Bronchial epithelial cell (primary cell): ENCODE measurements around the gene SIM2. TPM values are rescaled to one million over a fixed set of nuclear protein-coding genes. Genes with fewer than 3 reads are reported as not detected.

Experiments
- DNase-seq: peaks from one replicate; pipeline ENCODE4 v3.0.0-alpha.2; 2010; ENCODE audit warnings: low read depth
- FAIRE-seq: peaks from 2 replicates; lab custom pipeline; 2011; peaks lifted over from hg19 to GRCh38; lab: Jason Lieb, UNC
- H3K27me3 ChIP-seq: 2 replicates; pipeline ENCODE4 v1.5.1; 2011; ENCODE audit warnings: low read length; ENCODE audit not compliant: control insufficient read depth, insufficient read depth
- H3K36me3 ChIP-seq: 2 replicates; pipeline ENCODE4 v1.5.1; 2011; ENCODE audit warnings: low read length; ENCODE audit not compliant: control insufficient read depth, insufficient read depth
- H3K4me3 ChIP-seq: 2 replicates; pipeline ENCODE4 v1.5.1; 2011; ENCODE audit warnings: mild to moderate bottlenecking, low read depth, low read length, control low read depth
- CTCF ChIP-seq: IDR thresholded peaks from 2 replicates; pipeline ENCODE4 v1.5.1; 2011; ENCODE audit warnings: mild to moderate bottlenecking, moderate library complexity, low read length, control low read depth, inconsistent platforms; ENCODE audit not compliant: insufficient read depth, severe bottlenecking
- total RNA-seq: library from RNA; depleted of rRNA; stranded (reverse); fragments of >200 nt; gene quantifications from 2 replicates; pipeline ENCODE4 v1.2.1, GENCODE V29; 2014

Gene SIM2
- total RNA-seq, 1 donor from 2014 or later = 0.26 TPM

GRCh38 chr21:36689324-36689723 lies 9.6 kb upstream of the SIM2 start:
- no peak for DNase-seq
- H3K4me3 ChIP-seq = no peak overlapping the region
- H3K36me3 ChIP-seq = no peaks in the 10 kb centered on the region
- FAIRE-seq = no peak
- TF ChIP-seq CTCF = no peak
- H3K27me3 ChIP-seq = peaks cover 27% of the 10 kb centered on the region

- no peak for TF ChIP-seq CTCF
- H3K36me3 ChIP-seq = no peaks in the 10 kb centered on the region
- FAIRE-seq (no peak), DNase-seq (no peak)
- peaks cover 37% of the 10 kb centered on the region for H3K27me3 ChIP-seq
- no peak overlapping the region for H3K4me3 ChIP-seq
Measured at GRCh38 chr21:36690628-36691554, 8.0 kb upstream of the SIM2 start.

- H3K27me3 ChIP-seq = peaks cover 44% of the 10 kb centered on the region
- DNase-seq (no peak), FAIRE-seq (no peak)
- H3K4me3 ChIP-seq = no peak overlapping the region
- no peak for TF ChIP-seq CTCF
- H3K36me3 ChIP-seq = no peaks in the 10 kb centered on the region
Measured at GRCh38 chr21:36691555-36692041, 7.3 kb upstream of the SIM2 start.

GRCh38 chr21:36692114-36692834 lies 6.6 kb upstream of the SIM2 start:
- no peak for TF ChIP-seq CTCF
- H3K4me3 ChIP-seq = no peak overlapping the region
- H3K36me3 ChIP-seq = no peaks in the 10 kb centered on the region
- H3K27me3 ChIP-seq = peaks cover 51% of the 10 kb centered on the region
- FAIRE-seq (no peak), DNase-seq (no peak)

GRCh38 chr21:36692835-36693488 lies 6.0 kb upstream of the SIM2 start:
- DNase-seq (no peak), FAIRE-seq (no peak)
- Histone ChIP-seq H3K36me3 (no peaks in the 10 kb centered on the region), H3K27me3 (peaks cover 58% of the 10 kb centered on the region), H3K4me3 (no peak overlapping the region)
- TF ChIP-seq CTCF = peak; percentile 40
